VCaP (cell line): ENCODE results near the gene XYLT1.

Experiments
- H3K27ac ChIP-seq: fragments of 450-650 bp; 2 replicates; pipeline ENCODE4 v1.5.1; 2017
- CTCF ChIP-seq: fragments of 450-650 bp; conservative IDR thresholded peaks from 2 replicates; pipeline ENCODE4 v1.5.1; 2017; ENCODE audit warnings: mild to moderate bottlenecking, moderate library complexity

Gene XYLT1

GRCh38 chr16:17233318-17234002 is 237.3 kb downstream of the XYLT1 start:
- TF ChIP-seq CTCF, result no peak
- H3K27ac ChIP-seq, result no peak overlapping the region

GRCh38 chr16:17232487-17232886 is 238.3 kb downstream of the XYLT1 start:
- no peak for TF ChIP-seq CTCF
- H3K27ac ChIP-seq, result no peak overlapping the region

GRCh38 chr16:17231972-17232371 is 238.8 kb downstream of the XYLT1 start:
- TF ChIP-seq CTCF, result no peak
- no peak overlapping the region for H3K27ac ChIP-seq

GRCh38 chr16:17230932-17231581 is 239.7 kb downstream of the XYLT1 start:
- TF ChIP-seq CTCF, result no peak
- H3K27ac ChIP-seq, result no peak overlapping the region

GRCh38 chr16:17229766-17230165 is 241.0 kb downstream of the XYLT1 start:
- H3K27ac ChIP-seq, result no peak overlapping the region
- no peak for TF ChIP-seq CTCF

GRCh38 chr16:17229131-17229530 is 241.6 kb downstream of the XYLT1 start:
- no peak for TF ChIP-seq CTCF
- H3K27ac ChIP-seq, result no peak overlapping the region

GRCh38 chr16:17228708-17229055 is 242.1 kb downstream of the XYLT1 start:
- no peak for TF ChIP-seq CTCF
- no peak overlapping the region for H3K27ac ChIP-seq
